HepG2 (cell line): ENCODE data around the gene RBBP8NL. TPM values are rescaled to one million over a fixed set of nuclear protein-coding genes. Genes with fewer than 3 reads are reported as not detected.

Experiments
- ARID3A ChIP-seq: IDR thresholded peaks from 2 replicates; pipeline ENCODE4 v1.6.1; 2012; ENCODE audit warnings: low read depth, low read length, improper control_type of control experiment
- CHD4 ChIP-seq: fragments of 200-600 bp; sonication (generic); IDR thresholded peaks from 2 replicates; pipeline ENCODE4 v1.7.0; 2017; ENCODE audit warnings: mild to moderate bottlenecking, low read length, borderline replicate concordance
- CREB1 ChIP-seq, 2 experiments: fragments of 450-650 bp in 1 of 2; IDR thresholded peaks; 2 replicates each; pipeline ENCODE4 v1.6.1; 2016 to 2017; ENCODE audit warnings: control low read depth in 1 of 2, mild to moderate bottlenecking in 1 of 2, missing compliant biosample characterization in 1 of 2, missing genetic modification characterization in 1 of 2
- IRF9 ChIP-seq: sonication (generic); formaldehyde crosslinking; IDR thresholded peaks from 2 replicates; pipeline ENCODE4 v1.8.0; 2022; ENCODE audit warnings: missing genetic modification reagents, mild to moderate bottlenecking, borderline replicate concordance
- TCF7L2 ChIP-seq: IDR thresholded peaks from 2 replicates; pipeline ENCODE4 v1.6.1; 2011; ENCODE audit warnings: mild to moderate bottlenecking, low read depth, low read length, moderate library complexity
- TRAFD1 ChIP-seq: sonication (generic); formaldehyde crosslinking; IDR thresholded peaks from 2 replicates; pipeline ENCODE4 v1.5.1; 2020; ENCODE audit warnings: missing genetic modification reagents, mild to moderate bottlenecking, borderline replicate concordance
- U2AF2 ChIP-seq: fragments of 200-400 bp; formaldehyde crosslinking; IDR thresholded peaks from 2 replicates; pipeline ENCODE4 v1.6.1; 2017; ENCODE audit warnings: low read depth, mild to moderate bottlenecking, low read length
- ZBTB37 ChIP-seq: sonication (generic); formaldehyde crosslinking; IDR thresholded peaks from 2 replicates; pipeline ENCODE4 v1.4.0; 2020; ENCODE audit warnings: mild to moderate bottlenecking, missing genetic modification reagents
- ZHX2 ChIP-seq, 2 experiments: sonication (generic) in 1 of 2; formaldehyde crosslinking in 1 of 2; IDR thresholded peaks; 2 replicates each; pipeline versions ENCODE4 v1.6.1 to v1.9.0; 2014 to 2022; ENCODE audit warnings: antibody characterized with exemption in 1 of 2, borderline replicate concordance in 1 of 2, inconsistent platforms in 1 of 2, low read depth in 1 of 2, missing genetic modification reagents in 1 of 2
- ZNF253 ChIP-seq: sonication (generic); formaldehyde crosslinking; IDR thresholded peaks from 2 replicates; pipeline ENCODE4 v1.8.0; 2022; ENCODE audit warnings: mild to moderate bottlenecking, missing genetic modification reagents, borderline replicate concordance
- ZNF710 ChIP-seq: sonication (generic); formaldehyde crosslinking; IDR thresholded peaks from 2 replicates; pipeline ENCODE4 v1.5.0; 2020; ENCODE audit warnings: mild to moderate bottlenecking, missing genetic modification reagents, borderline replicate concordance
- polyA plus RNA-seq, 8 experiments: library from polyadenylated mRNA; depleted of rRNA in 3 of 8; stranded (reverse) in 7 of 8; unstranded in 1 of 8; fragments of >200 nt; fragmentation: Illumina TruSeq in 4 of 8; extraction: Trizol in 4 of 8; gene quantifications; 2 replicates each; pipeline versions ENCODE4 v1.2.1 to v1.2.3, GENCODE V29; 2011 to 2016; ENCODE audit warnings: low read depth in 4 of 8, missing spikeins in 1 of 8, mixed read lengths in 1 of 8; ENCODE audit not compliant: insufficient read depth in 1 of 8
- total RNA-seq, 5 experiments: library from RNA; depleted of rRNA; stranded (reverse); fragments of >200 nt; fragmentation: Illumina TruSeq; extraction: Trizol; gene quantifications; 2 replicates each; pipeline ENCODE4 v1.2.3, GENCODE V29; 2016; ENCODE audit warnings: low read depth in 1 of 5

RBBP8NL gene
- total and polyA plus RNA-seq, 2 of the 13 experiments (the other 11 are each of a cell fraction or from before 2014, with no cell fraction given) = 0.69 to 0.86 TPM

GRCh38 chr20:62382306-62383198 lies 44.8 kb downstream of the RBBP8NL start (continued):
- TF ChIP-seq ZNF710 (CRISPR knock-in tag) = peak; percentile 74
- no peak for TF ChIP-seq IRF9 (CRISPR knock-in tag)
- TF ChIP-seq ARID3A = no peak
- TF ChIP-seq U2AF2 = no peak
- peak; percentile 68; the same call in 1 of the 2 replicates for TF ChIP-seq TRAFD1 (CRISPR knock-in tag)
- no peak; the same call in 1 of the 2 replicates for TF ChIP-seq ZBTB37 (CRISPR knock-in tag)
- peak; percentile 52; the same call in 1 of the 2 replicates for TF ChIP-seq ZHX2 (IDR thresholded peaks at IDR 0.05; ENCODE audit: low read depth)
- 0 out of 2 replicates have a peak, but pooled peaks have one; percentile 70 for TF ChIP-seq ZHX2 (CRISPR knock-in tag; IDR thresholded peaks at IDR 0.05; ENCODE audit: borderline replicate concordance)
- TF ChIP-seq CREB1 (IDR thresholded peaks at IDR 0.05) = no peak
- no peak for TF ChIP-seq CREB1 (CRISPR knock-in tag; IDR thresholded peaks at IDR 0.05)
- no peak for TF ChIP-seq ZNF253
- TF ChIP-seq CHD4 = no peak
- TF ChIP-seq TCF7L2 = no peak
